GM13977 (cell line): ENCODE results near the gene NPHP4.

ENCODE experiments used
- DNase-seq: peaks from one replicate; pipeline ENCODE4 v3.0.0; 2012; ENCODE audit warnings: low spot score
- in situ Hi-C: fragments of 300-500 bp; cut with MboI; formaldehyde crosslinking; loops from one replicate; pipeline ENCODE4 v1.12.0; 2022; ENCODE audit warnings: low sequenced_read_pairs, low pct_unique_long_range_greater_than_20kb, mixed read lengths, inconsistent platforms; ENCODE audit not compliant: unreplicated experiment
- TF ChIP-seq, protein P1 (sequence below): IDR thresholded peaks from 2 replicates; pipeline ENCODE4 v1.5.1; 2012; ENCODE audit warnings: mild to moderate bottlenecking, control low read depth; ENCODE audit not compliant: insufficient read depth; ENCODE audit errors: extremely low read depth, missing control alignments

NPHP4 gene

GRCh38 chr1:5917591-5918274, 74.5 kb downstream of the NPHP4 start:
- in situ Hi-C loops, result loop anchor here (25.0 kb wide), 1 partner anchor 405 kb away; no protein-coding TSS in a partner anchor
- DNase-seq, result no peak
- TF ChIP-seq, protein P1, sequence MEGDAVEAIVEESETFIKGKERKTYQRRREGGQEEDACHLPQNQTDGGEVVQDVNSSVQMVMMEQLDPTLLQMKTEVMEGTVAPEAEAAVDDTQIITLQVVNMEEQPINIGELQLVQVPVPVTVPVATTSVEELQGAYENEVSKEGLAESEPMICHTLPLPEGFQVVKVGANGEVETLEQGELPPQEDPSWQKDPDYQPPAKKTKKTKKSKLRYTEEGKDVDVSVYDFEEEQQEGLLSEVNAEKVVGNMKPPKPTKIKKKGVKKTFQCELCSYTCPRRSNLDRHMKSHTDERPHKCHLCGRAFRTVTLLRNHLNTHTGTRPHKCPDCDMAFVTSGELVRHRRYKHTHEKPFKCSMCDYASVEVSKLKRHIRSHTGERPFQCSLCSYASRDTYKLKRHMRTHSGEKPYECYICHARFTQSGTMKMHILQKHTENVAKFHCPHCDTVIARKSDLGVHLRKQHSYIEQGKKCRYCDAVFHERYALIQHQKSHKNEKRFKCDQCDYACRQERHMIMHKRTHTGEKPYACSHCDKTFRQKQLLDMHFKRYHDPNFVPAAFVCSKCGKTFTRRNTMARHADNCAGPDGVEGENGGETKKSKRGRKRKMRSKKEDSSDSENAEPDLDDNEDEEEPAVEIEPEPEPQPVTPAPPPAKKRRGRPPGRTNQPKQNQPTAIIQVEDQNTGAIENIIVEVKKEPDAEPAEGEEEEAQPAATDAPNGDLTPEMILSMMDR, result no peak

- in situ Hi-C loops, result loop anchor here (25.0 kb wide), 1 partner anchor 405 kb away; no protein-coding TSS in a partner anchor
- TF ChIP-seq, protein P1, result no peak
- DNase-seq, result no peak
Measured at GRCh38 chr1:5917281-5917590, 75.0 kb downstream of the NPHP4 start.

DNA sequence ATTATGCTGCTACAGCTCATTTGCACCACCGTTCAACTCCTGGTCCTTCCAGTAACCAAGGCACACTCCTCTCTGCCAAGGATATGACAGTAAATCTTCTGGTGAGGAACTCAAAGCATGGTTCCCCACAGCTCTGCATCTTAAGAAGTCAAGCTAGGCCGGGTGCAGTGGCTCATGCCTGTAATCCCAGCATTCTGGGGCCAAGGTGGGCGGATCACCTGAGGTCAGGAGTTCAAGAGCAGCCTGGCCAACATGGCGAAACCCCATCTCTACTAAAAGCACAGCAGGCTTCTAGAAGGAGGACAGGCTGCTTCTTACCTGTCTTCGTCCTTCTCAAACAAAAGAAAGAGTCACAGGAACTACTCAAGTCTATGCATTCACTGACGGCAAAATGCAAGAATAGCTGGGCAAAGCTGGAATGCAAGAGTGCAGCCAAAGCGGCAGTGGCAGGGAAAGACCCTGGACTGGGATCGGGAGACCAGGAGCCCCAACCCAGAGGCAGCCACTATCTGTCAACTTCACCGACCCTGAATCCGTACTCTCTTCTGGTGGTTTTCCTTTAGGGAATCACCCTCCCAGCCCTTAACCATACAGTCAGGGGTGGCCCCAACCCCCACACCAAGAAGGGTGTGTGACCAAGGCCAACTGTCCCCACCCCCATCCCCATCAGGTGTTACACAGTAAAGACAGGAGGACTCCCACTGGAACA, 75.5 kb downstream of the NPHP4 start:
- TF ChIP-seq, protein P1, result no peak
- no peak for DNase-seq
- in situ Hi-C loops, result loop anchor here (25.0 kb wide), 1 partner anchor 404 kb away; no protein-coding TSS in a partner anchor

GRCh38 chr1:5915587-5916571, 76.3 kb downstream of the NPHP4 start:
- in situ Hi-C loops, result loop anchor here (25.0 kb wide), 1 partner anchor 404 kb away; no protein-coding TSS in a partner anchor
- peak; percentile 82 for DNase-seq
- TF ChIP-seq, protein P1, result peak; percentile 81

DNA sequence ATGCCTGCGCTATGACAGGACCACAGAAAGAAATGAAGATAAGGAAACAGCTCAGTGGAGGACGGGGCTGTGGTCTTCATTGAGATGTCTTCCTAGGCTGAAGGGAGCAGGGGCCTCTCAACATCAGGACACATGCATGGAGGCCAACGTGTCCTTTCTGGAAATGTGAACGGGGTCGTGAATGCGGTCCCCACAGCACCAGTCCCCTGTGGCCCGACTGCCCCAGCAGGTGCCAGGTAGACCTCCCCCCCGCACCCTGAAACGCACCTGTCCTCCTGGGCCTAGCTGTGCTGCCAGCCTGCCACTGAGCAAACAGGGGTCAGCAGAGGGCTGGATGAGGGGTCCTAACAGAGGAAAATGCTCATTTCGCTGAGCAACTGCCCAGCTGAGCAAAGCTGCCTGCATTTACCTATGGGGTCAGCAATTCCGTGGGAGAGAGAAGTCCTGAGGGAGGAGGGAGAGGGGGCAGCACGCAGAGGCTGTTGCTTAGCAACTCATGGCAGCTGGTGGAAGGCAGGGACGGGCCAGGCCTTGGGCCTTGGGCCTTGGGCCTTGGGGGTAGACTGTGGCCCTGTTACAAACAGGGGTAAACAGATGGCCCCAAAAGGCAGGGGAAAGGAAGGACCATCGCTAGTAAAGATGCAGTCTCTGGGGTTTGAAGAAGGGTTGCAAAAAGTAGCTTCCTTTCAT, 77.4 kb downstream of the NPHP4 start:
- TF ChIP-seq, protein P1, result no peak
- in situ Hi-C loops, result loop anchor here (25.0 kb wide), 1 partner anchor 403 kb away; no protein-coding TSS in a partner anchor
- no peak for DNase-seq

GRCh38 chr1:5913876-5914275, 78.3 kb downstream of the NPHP4 start:
- TF ChIP-seq, protein P1, result no peak
- in situ Hi-C loops, result loop anchor here (25.0 kb wide), 1 partner anchor 402 kb away; no protein-coding TSS in a partner anchor
- DNase-seq, result no peak
